GM12878 (cell line): ENCODE data around the gene FOXP3. TPM values are rescaled to one million over a fixed set of nuclear protein-coding genes. Genes with fewer than 3 reads are reported as not detected.

ENCODE experiments used
- ATAC-seq: fragments of 200-7000 bp; cut with Tn5 transposase; 3 replicates; pipeline ENCODE4 v1.9.1; 2020; ENCODE audit warnings: mild to moderate bottlenecking, moderate library complexity
- BruUV-seq: library from RNA; stranded (reverse); fragments of 400-500 nt; replicated peaks from 2 replicates; lab custom pipeline; 2021; lab: Mats Ljungman, UMichigan
- CTCF ChIA-PET: fragments of 300-600 bp; sonication (Branson Sonifier 250); formaldehyde crosslinking; extraction: SDS; loops from one replicate; lab custom pipeline; 2021; ENCODE audit warnings: inconsistent platforms; lab: Yijun Ruan, JAX
- POLR2A ChIA-PET: fragments of 350-600 bp; formaldehyde crosslinking; extraction: SDS; loops from one replicate; lab custom pipeline; 2021; ENCODE audit warnings: inconsistent platforms; lab: Charles Lee
- RAD21 ChIA-PET: fragments of 300-600 bp; sonication (Branson Sonifier 250); formaldehyde crosslinking; loops from one replicate; lab custom pipeline; 2023; ENCODE audit warnings: antibody characterized with exemption; ENCODE audit not compliant: unreplicated experiment; lab: Charles Lee
- SMC1A ChIA-PET: fragments of 300-600 bp; sonication (Branson Sonifier 250); formaldehyde crosslinking; loops from one replicate; lab custom pipeline; 2023; ENCODE audit not compliant: unreplicated experiment, uncharacterized antibody; lab: Charles Lee
- DNase-seq: peaks from one replicate; pipeline ENCODE4 v3.0.0-alpha.2; 2011; ENCODE audit warnings: low read depth, low spot score
- FAIRE-seq: peaks from 3 replicates; lab custom pipeline; 2011; peaks lifted over from hg19 to GRCh38; lab: Jason Lieb, UNC
- H2AFZ ChIP-seq: 2 replicates; pipeline ENCODE4 v1.6.0; 2011; ENCODE audit warnings: low read depth, low read length, control low read depth; ENCODE audit not compliant: control insufficient read depth
- H3K27ac ChIP-seq: 2 replicates; pipeline ENCODE4 v1.5.1; 2011; ENCODE audit warnings: control low read depth; ENCODE audit not compliant: control insufficient read depth, insufficient read depth
- H3K27me3 ChIP-seq, 2 experiments: replicated peaks in 1 of 2; 2 replicates each; pipeline versions ENCODE4 v1.6.0 to v1.6.1; 2011; ENCODE audit warnings: low read length in 1 of 2; ENCODE audit not compliant: control insufficient read depth in 2 of 2, insufficient read depth in 2 of 2
- H3K36me3 ChIP-seq, 2 experiments: 2 replicates each; pipeline ENCODE4 v1.5.1; 2011; ENCODE audit warnings: low read length in 1 of 2; ENCODE audit not compliant: control insufficient read depth in 2 of 2, insufficient read depth in 2 of 2
- H3K4me1 ChIP-seq: 2 replicates; pipeline ENCODE4 v1.6.1; 2011; ENCODE audit warnings: mild to moderate bottlenecking, low read length, moderate library complexity, mixed read lengths; ENCODE audit not compliant: control insufficient read depth, insufficient read depth
- H3K4me2 ChIP-seq: 2 replicates; pipeline ENCODE4 v1.6.0; 2011; ENCODE audit warnings: control low read depth; ENCODE audit not compliant: control insufficient read depth, insufficient read depth
- H3K4me3 ChIP-seq: fragments of 200-600 bp; sonication (generic); 2 replicates; pipeline ENCODE4 v1.5.1; 2016
- H3K79me2 ChIP-seq: 2 replicates; pipeline ENCODE4 v1.6.0; 2011; ENCODE audit warnings: low read length; ENCODE audit not compliant: control insufficient read depth, insufficient read depth
- H3K9ac ChIP-seq: 2 replicates; pipeline ENCODE4 v1.8.0; 2011; ENCODE audit warnings: low read length, control low read depth, mixed read lengths; ENCODE audit not compliant: control insufficient read depth, insufficient read depth
- H3K9me3 ChIP-seq: replicated peaks from 3 replicates; pipeline ENCODE4 v1.5.1; 2011; ENCODE audit warnings: mild to moderate bottlenecking, low read length; ENCODE audit not compliant: control insufficient read depth, insufficient read depth
- H4K20me1 ChIP-seq: 2 replicates; pipeline ENCODE4 v1.6.0; 2011; ENCODE audit not compliant: control insufficient read depth, insufficient read depth
- CBX3 ChIP-seq: fragments of 200-600 bp; sonication (generic); IDR thresholded peaks from 2 replicates; pipeline ENCODE4 v1.6.1; 2016; ENCODE audit warnings: low read depth, borderline replicate concordance
- DPF2 ChIP-seq: fragments of 450-650 bp; IDR thresholded peaks from 2 replicates; pipeline ENCODE4 v1.6.1; 2017; ENCODE audit warnings: mild to moderate bottlenecking
- EP300 ChIP-seq, 2 experiments: fragments of 150-350 bp in 1 of 2; IDR thresholded peaks; 2 replicates each; pipeline ENCODE4 v1.6.1; 2011 to 2012; ENCODE audit warnings: low read depth in 2 of 2, low read length in 2 of 2, borderline replicate concordance in 1 of 2, improper control_type of control experiment in 1 of 2, inconsistent platforms in 1 of 2; ENCODE audit not compliant: control insufficient read depth in 1 of 2
- FOXK2 ChIP-seq: fragments of 450-650 bp; IDR thresholded peaks from 2 replicates; pipeline ENCODE4 v1.6.1; 2017; ENCODE audit warnings: mild to moderate bottlenecking, moderate library complexity
- MAX ChIP-seq: IDR thresholded peaks from 2 replicates; pipeline ENCODE4 v1.6.1; 2012; ENCODE audit warnings: low read depth, low read length, improper control_type of control experiment
- RAD21 ChIP-seq: IDR thresholded peaks from 2 replicates; pipeline ENCODE4 v1.6.1; 2011; ENCODE audit warnings: mild to moderate bottlenecking, low read depth, low read length, moderate library complexity; ENCODE audit not compliant: insufficient read depth
- SMARCA5 ChIP-seq: fragments of 450-650 bp; IDR thresholded peaks from 2 replicates; pipeline ENCODE4 v1.6.1; 2017; ENCODE audit warnings: mild to moderate bottlenecking
- STAT1 ChIP-seq: fragments of 450-650 bp; conservative IDR thresholded peaks from 2 replicates; pipeline ENCODE4 v1.6.1; 2014; ENCODE audit warnings: antibody characterized with exemption, mild to moderate bottlenecking
- TCF7 ChIP-seq: IDR thresholded peaks from 2 replicates; pipeline ENCODE4 v1.6.1; 2014; ENCODE audit warnings: antibody characterized with exemption, borderline replicate concordance
- WRNIP1 ChIP-seq: IDR thresholded peaks from 2 replicates; pipeline ENCODE4 v1.6.1; 2011; ENCODE audit warnings: low read depth, low read length, improper control_type of control experiment, borderline replicate concordance
- ZZZ3 ChIP-seq: IDR thresholded peaks from 2 replicates; pipeline ENCODE4 v1.6.1; 2011; ENCODE audit warnings: low read depth; ENCODE audit not compliant: control insufficient read depth, insufficient read length
- WGBS: methylation state at CpG from one replicate; pipeline ENCODE4 v1.1.6; 2016; ENCODE audit warnings: low lambda C conversion rate; ENCODE audit not compliant: insufficient replicate concordance, insufficient coverage; ENCODE audit errors: missing lambda C conversion rate; 5-methylcytosine and 5-hydroxymethylcytosine counted together
- in situ Hi-C: fragments of 300-500 bp; cut with MboI; formaldehyde crosslinking; loops from 9 replicates; pipeline ENCODE4 v1.14.3; 2018; ENCODE audit warnings: mixed read lengths
- intact Hi-C: fragments of 100-400 bp; cut with micrococcal nuclease; formaldehyde crosslinking; loops from one replicate; pipeline ENCODE4 v1.14.2; 2022; ENCODE audit not compliant: unreplicated experiment
- polyA plus RNA-seq, 11 experiments: library from polyadenylated mRNA; depleted of rRNA in 4 of 11; unstranded in 6 of 11; stranded (reverse) in 5 of 11; fragments of >200 nt; fragmentation: Nextera tagmentation in 4 of 11; fragmentation: Illumina TruSeq in 1 of 11; extraction: Ambion mirVana in 4 of 11; extraction: Trizol in 1 of 11; gene quantifications; 1 replicate in 1 of 11; 2 replicates in 10 of 11; pipeline versions ENCODE4 v1.2.1 to v1.2.3, GENCODE V29; 2011 to 2016; ENCODE audit warnings: inconsistent platforms in 2 of 11, missing spikeins in 2 of 11, low read depth in 1 of 11
- total RNA-seq, 4 experiments: library from RNA; depleted of rRNA in 3 of 4; stranded (reverse); fragments of >200 nt in 3 of 4; fragmentation: Illumina TruSeq in 1 of 4; extraction: Trizol in 1 of 4; gene quantifications; 2 replicates each; pipeline versions ENCODE4 v1.2.1 to v1.2.3, GENCODE V29; 2013 to 2021

The FOXP3 gene
- total and polyA plus RNA-seq, 10 of the 15 experiments (the other 5 are each of a cell fraction or from before 2014, with no cell fraction given), result 0.02 to 0.21 (median 0.08) TPM; not detected in 3

- TF ChIP-seq SMARCA5, result no peak
- no peak for TF ChIP-seq TCF7
- no peak for TF ChIP-seq ZZZ3
- no peak for TF ChIP-seq STAT1
- no peak for TF ChIP-seq MAX
These were observed 16.3 kb downstream of the FOXP3 start (continued) for GRCh38 chrX:49247916-49248811.

- CTCF ChIA-PET, result interaction anchor here (0.6 kb wide), 1 partner anchor 12 kb away, joined by 3 read pairs; the partner anchor contains the start of gene CCDC22
- RAD21 ChIA-PET, result no interaction called here
- no TSS peak for BruUV-seq
- Histone ChIP-seq H3K9ac (no peak overlapping the region), H4K20me1 (no peaks in the 10 kb centered on the region), H3K9me3 (no peaks in the 10 kb centered on the region), H3K4me1 (no peaks in the 10 kb centered on the region), H2AFZ (no peak overlapping the region), H3K27ac (no peak overlapping the region), H3K4me2 (no peak overlapping the region), H3K79me2 (no peaks in the 10 kb centered on the region), H3K4me3 (no peak overlapping the region), H3K27me3 (no peaks in the 10 kb centered on the region), H3K36me3 (peaks cover 0 to 2% of the 10 kb centered on the region in 2 experiments; a peak in 2 of 4 replicates)
- ATAC-seq (no peak), FAIRE-seq (no peak), DNase-seq (no peak)
- 74% methylated on average over 11 of the region's 11 CpGs for WGBS
- intact Hi-C loops (no loop called here), in situ Hi-C loops (no loop called here)
- TF ChIP-seq DPF2, result no peak
- TF ChIP-seq WRNIP1, result no peak
- no peak for TF ChIP-seq RAD21
- no peak for TF ChIP-seq CBX3
- no peak for TF ChIP-seq EP300 (IDR thresholded peaks at IDR 0.05; ENCODE audit: borderline replicate concordance in 1 of 2, control insufficient read depth in 1 of 2, low read depth in 2 of 2, low read length in 2 of 2)
- no peak for TF ChIP-seq FOXK2
- SMC1A ChIA-PET, result no interaction called here
- POLR2A ChIA-PET, result no interaction called here
These were observed 17.2 kb downstream of the FOXP3 start for GRCh38 chrX:49247346-49247745.
